ENCODE measurements around the gene TRAF4.
A peak's percentile ranks its signal among the peaks of the same experiment; 100 is the strongest.

Gene TRAF4

GRCh38 chr17:28743243-28744103 lies at the start of gene TRAF4:
Gene TRAF4 (plus strand): TSS chr17:28744011. CDS start chr17:28744113, 102 bp downstream.
- peak; percentile 74 for DNase-seq

- DNase-seq, result no peak
Measured at GRCh38 chr17:28698253-28698941, 45.4 kb upstream of the TRAF4 start.

- DNase-seq, result no peak
Measured at GRCh38 chr17:28700278-28700677, 43.5 kb upstream of the TRAF4 start.

- DNase-seq, result no peak
Measured at GRCh38 chr17:28700830-28701492, 42.9 kb upstream of the TRAF4 start.

GRCh38 chr17:28702026-28702751 lies 41.6 kb upstream of the TRAF4 start:
- DNase-seq, result no peak

DNA sequence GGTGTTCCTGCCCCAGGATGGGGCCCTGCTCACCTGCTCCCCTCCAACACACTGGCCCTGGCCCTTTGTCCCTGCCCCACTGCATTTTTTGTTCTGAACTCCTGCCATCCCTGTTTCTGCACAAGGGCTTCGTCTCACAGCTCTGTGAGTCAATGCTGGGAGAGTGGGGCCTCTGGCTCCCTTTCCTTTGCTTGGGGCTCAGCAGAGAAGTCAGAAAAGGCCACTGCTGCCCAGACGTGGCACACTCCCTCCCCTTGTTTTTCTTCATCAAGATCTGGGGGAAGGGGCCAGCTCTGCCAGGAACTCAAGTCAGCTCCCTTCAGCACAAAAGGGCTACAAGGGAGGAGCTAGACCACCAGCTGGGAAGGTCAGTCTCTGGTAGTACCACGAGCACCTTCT lies 41.1 kb upstream of the TRAF4 start:
- no peak for DNase-seq

DNA sequence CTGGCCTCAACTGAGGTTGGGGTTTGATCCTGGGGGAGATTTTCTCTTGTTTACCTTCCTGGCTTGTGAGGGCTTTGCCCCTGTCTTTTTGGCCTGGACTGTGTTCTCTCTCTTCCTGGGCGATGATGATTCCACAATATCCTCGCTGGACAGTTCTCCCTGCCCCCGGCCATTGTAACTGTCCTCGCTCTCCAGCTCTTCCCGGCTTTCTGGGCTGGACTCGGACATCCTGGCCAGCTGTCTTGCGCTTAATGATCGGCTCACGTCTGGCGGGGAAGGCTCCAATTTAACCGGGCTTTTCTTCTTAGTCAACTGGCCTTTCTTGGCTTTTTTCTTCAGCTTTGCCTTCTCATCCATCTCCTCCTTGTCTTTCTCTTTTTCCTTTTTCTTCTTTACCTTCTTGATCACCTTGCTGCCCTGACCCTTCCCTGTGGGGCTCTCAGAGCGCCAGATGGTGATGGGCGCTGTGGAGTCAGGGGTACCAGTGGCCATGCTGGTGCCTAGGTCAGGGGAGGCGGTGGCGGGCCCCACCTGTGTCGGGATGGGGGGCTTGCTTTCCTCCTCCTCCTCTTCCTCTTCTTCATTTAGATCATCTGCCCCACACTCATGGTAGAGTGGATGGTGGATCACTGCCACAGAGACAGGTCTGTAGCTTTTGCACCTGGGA lies 40.1 kb upstream of the TRAF4 start:
- no peak for DNase-seq

DNA sequence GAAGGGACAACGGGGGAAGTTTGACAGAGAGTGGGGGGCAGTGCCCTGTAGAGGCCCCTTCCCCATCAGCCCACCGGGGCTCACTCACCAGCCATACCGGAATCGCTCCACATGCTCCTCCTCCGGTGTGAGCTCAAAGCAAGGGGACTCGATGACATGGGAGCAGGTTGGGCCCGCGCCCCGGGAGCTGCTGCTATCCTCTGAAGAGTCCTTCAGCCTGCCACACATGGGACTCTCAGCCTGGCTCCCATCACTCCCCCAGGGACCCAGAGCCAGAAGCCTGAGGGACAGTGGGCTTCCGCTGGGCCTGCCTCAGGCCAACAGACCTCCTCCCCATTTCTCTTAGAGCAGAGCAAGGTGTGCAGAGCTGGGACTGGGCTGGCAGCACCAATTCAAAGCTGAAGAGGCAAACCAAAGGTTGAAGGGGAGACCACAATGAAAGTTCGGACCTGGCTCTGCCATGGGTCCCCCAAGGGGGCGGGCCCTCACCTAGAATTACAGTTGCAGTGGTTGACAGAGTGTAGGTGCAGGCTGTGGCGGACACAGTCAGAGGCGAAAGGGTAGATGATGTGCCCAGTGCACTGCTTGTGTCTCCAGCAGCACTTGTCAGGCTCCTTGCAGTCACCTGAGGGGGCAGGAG lies 39.5 kb upstream of the TRAF4 start:
- DNase-seq, result no peak

- DNase-seq, result no peak
Measured at GRCh38 chr17:28705074-28705659, 38.6 kb upstream of the TRAF4 start.

DNA sequence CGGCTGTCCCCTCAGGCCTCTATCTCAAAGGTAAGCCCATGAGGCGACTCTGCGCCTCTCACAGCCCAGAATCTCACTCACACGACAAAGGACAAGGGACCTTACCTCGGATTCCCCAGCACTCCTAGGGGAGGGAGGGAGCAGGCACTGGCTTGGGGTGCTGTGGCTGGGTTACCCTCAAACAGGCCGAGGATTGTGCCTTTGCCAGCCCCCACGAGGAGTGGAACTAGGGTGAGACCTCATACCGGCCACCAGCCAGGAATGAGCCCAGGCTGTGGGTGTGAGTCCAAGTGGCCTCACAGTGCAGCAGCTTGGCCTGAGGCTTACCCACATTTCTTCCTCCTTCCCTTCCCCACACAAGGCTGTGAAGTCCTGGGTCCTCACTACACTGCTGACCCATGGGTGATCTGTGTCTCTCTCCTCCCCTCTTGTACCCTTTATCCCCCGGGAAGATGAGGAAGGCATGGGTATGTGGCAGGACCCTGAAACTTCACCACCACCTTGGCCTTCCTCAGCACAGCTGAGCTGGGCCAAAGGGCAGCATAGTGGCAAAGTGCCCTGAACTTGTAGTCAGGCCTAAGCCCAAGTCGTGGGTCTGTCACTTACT lies 38.0 kb upstream of the TRAF4 start:
- DNase-seq, result no peak

- no peak for DNase-seq
Measured at GRCh38 chr17:28706471-28707338, 37.1 kb upstream of the TRAF4 start.

- no peak for DNase-seq
Measured at GRCh38 chr17:28707339-28707720, 36.5 kb upstream of the TRAF4 start.

- DNase-seq, result peak; percentile 88
Measured at GRCh38 chr17:28710861-28711722, 32.7 kb upstream of the TRAF4 start.

- DNase-seq, result no peak
Measured at GRCh38 chr17:28711723-28712031, 32.1 kb upstream of the TRAF4 start, which contains the start of gene PROCA1. Gene PROCA1 (minus strand): TSS chr17:28711888. CDS start chr17:28711660, 228 bp downstream.

GRCh38 chr17:28712032-28712704 lies 31.6 kb upstream of the TRAF4 start:
- no peak for DNase-seq

DNA sequence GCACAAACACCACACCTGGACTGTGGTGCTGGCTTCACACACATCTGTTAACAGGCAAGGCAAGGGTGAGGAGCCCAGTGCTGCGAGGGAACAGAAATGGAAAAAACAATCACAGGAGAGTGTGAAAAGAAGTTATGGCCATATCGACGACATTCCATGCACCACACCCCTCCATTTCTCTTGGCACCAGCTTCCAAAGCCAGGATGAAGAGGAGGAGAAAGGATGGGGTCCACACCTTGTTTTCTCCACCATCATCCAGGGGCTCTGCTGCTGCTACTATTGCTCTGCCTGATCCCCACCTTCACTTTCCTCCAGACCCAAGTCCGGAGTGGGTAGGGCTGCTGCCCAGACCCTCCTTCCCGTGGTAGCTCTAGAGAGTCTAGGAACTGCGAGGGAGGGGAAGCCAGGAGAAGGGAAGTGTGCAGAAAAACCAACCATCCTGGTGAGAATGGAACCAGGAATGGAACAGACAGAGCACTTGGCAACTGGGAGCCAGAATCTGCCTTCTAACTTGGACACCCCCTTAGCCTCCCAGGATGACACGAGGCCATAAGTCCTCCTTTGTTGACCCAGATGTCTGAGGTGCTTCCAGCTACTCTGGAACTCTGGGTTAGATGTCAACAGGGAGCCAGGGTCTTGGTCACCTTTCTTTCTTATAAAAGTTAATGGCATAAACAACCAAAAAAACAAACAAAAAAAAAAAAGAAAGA lies 31.0 kb upstream of the TRAF4 start:
- DNase-seq, result no peak

GRCh38 chr17:28714281-28714680 lies 29.5 kb upstream of the TRAF4 start:
- DNase-seq, result no peak

DNA sequence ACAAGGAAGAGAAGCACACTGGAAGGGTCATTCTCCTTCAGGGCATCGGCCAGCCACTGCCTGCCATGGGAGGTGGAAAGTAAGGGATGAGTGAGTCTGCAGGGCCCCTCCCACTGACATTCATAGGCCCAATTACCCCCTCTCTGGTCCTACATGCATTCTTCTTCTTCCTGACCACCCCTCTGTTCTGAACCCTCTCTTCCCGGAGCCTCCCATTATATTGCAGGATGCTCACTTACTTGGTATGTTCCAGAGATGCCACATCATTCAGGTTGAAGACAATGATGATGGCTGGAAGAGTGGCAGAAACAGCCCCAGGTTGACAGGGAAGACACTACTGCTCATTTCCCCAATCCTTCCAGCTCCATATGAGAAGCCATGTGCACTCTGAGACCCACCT lies 28.6 kb upstream of the TRAF4 start:
- no peak for DNase-seq
